ENCODE measurements around the gene WDHD1. TPM values are rescaled to one million over a fixed set of nuclear protein-coding genes. Genes with fewer than 3 reads are reported as not detected.

Gene WDHD1
- total and polyA plus RNA-seq, 2 experiments from 2014 or later, result 4.9 to 7.4 TPM

DNA sequence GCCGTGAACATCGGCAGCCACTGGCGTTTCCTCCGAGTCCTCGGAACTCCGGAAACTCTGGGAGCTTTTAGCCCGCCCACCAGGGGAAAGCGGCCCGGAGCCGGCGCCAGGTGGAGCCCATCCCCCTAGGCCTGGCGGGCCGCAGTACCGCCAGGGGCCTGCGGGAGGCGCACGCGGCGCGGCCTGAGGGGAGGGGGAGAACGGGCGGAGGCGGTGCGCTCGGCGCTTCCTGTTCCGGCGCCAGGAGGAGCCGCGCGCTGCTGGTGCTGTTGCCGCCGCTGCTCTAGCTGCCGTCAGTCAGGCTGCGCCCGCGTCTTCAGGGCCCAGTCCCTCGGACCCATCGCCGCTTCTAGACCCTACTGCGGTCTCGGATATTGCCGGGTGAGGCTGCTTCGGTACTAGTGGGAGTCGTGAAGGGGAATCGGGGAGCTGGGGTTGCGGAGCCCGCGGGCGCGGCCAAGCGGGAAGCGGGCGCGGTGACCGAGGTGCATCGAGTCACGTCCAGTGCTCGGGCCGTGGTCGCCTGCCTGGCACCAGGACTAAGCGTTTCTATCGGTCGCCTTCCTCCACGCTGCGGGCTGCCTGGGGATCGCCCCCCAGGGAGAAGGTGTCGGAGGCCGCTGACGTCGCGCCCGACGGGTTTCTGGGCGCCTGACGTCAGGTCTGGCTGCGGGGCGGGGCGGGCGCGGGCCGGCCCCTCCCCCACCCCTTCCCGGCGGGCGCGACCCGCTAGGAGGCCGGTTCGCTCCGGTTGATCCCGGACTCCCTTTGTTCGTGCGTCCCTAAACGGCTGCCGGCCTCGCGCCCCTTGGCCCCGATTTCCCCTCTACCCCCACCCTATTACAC lies 24.7 kb upstream of the WDHD1 start, which contains the start of gene MAPK1IP1L:
MAPK1IP1L (plus strand) TSS at position 225 of the 846 bp plus-strand sequence. CDS start 10,037 bp downstream, outside the sequence.
- H3K36me3 ChIP-seq, result no peaks in the 10 kb centered on the region
- TF ChIP-seq, protein P1, sequence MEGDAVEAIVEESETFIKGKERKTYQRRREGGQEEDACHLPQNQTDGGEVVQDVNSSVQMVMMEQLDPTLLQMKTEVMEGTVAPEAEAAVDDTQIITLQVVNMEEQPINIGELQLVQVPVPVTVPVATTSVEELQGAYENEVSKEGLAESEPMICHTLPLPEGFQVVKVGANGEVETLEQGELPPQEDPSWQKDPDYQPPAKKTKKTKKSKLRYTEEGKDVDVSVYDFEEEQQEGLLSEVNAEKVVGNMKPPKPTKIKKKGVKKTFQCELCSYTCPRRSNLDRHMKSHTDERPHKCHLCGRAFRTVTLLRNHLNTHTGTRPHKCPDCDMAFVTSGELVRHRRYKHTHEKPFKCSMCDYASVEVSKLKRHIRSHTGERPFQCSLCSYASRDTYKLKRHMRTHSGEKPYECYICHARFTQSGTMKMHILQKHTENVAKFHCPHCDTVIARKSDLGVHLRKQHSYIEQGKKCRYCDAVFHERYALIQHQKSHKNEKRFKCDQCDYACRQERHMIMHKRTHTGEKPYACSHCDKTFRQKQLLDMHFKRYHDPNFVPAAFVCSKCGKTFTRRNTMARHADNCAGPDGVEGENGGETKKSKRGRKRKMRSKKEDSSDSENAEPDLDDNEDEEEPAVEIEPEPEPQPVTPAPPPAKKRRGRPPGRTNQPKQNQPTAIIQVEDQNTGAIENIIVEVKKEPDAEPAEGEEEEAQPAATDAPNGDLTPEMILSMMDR (IDR thresholded peaks at IDR 0.05; ENCODE audit: low read depth, low read length), result peak; percentile 98
- H3K27ac ChIP-seq, result peak within 1 kb of the TSS; percentile 100
- H3K9me3 ChIP-seq (ENCODE audit: low read depth), result no peaks in the 10 kb centered on the region
- H3K27me3 ChIP-seq, result no peaks in the 10 kb centered on the region
- DNase-seq (ENCODE audit: low read depth in 1 of 2, low spot score in 1 of 2), result peak; percentile 95 to 96
- H3K4me3 ChIP-seq, result peak within 1 kb of the TSS; percentile 95
- H3K4me1 ChIP-seq (ENCODE audit: low read depth), result peaks cover 15% of the 10 kb centered on the region

GRCh38 chr14:55051165-55051422 lies 24.2 kb upstream of the WDHD1 start:
- Histone ChIP-seq H3K4me1 (ENCODE audit: low read depth) (peaks cover 15% of the 10 kb centered on the region), H3K36me3 (no peaks in the 10 kb centered on the region)

DNA sequence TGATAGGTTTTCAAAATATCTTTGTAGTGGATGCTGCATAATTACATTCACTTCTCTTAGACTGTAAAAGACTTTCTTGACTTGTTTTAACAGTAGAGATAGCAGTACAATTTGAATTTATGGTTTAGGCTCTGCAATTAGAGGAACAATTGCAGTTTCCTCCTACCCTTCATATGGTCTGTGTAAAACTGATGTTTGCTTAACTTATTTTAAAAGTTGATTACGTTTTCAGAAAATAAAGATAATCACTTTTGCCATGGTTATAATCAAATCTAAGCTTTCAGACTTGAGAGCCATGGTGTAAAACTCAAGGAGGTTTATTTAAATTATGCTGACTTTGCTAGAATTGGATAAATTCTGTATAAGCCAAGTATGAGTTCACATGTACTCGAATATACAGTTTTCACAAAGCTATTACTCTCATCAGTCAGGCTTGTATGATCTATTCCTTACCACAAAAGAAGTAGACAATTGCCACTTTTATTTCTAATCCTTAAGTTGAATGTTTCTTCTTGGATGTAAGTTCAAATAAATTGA lies 22.1 kb upstream of the WDHD1 start:
- no peaks in the 10 kb centered on the region for H3K9me3 ChIP-seq (ENCODE audit: low read depth)
- H3K27ac ChIP-seq, result no peak overlapping the region
- TF ChIP-seq, protein P1 (IDR thresholded peaks at IDR 0.05; ENCODE audit: low read depth, low read length), result no peak
- no peak for DNase-seq (ENCODE audit: low read depth in 1 of 2, low spot score in 1 of 2)
- H3K36me3 ChIP-seq, result no peaks in the 10 kb centered on the region
- H3K4me1 ChIP-seq (ENCODE audit: low read depth), result peaks cover 15% of the 10 kb centered on the region
- no peaks in the 10 kb centered on the region for H3K27me3 ChIP-seq
- H3K4me3 ChIP-seq, result no peak overlapping the region

More at GRCh38 chr14:55051165-55051422, 24.2 kb upstream of the WDHD1 start:
- DNase-seq (ENCODE audit: low read depth in 1 of 2, low spot score in 1 of 2), result no peak
- no peaks in the 10 kb centered on the region for H3K9me3 ChIP-seq (ENCODE audit: low read depth)
- H3K27me3 ChIP-seq, result no peaks in the 10 kb centered on the region
- TF ChIP-seq, protein P1 (IDR thresholded peaks at IDR 0.05; ENCODE audit: low read depth, low read length), result no peak
- peak overlapping the region; percentile 95 for H3K4me3 ChIP-seq
- H3K27ac ChIP-seq, result peak overlapping the region; percentile 100

DNA sequence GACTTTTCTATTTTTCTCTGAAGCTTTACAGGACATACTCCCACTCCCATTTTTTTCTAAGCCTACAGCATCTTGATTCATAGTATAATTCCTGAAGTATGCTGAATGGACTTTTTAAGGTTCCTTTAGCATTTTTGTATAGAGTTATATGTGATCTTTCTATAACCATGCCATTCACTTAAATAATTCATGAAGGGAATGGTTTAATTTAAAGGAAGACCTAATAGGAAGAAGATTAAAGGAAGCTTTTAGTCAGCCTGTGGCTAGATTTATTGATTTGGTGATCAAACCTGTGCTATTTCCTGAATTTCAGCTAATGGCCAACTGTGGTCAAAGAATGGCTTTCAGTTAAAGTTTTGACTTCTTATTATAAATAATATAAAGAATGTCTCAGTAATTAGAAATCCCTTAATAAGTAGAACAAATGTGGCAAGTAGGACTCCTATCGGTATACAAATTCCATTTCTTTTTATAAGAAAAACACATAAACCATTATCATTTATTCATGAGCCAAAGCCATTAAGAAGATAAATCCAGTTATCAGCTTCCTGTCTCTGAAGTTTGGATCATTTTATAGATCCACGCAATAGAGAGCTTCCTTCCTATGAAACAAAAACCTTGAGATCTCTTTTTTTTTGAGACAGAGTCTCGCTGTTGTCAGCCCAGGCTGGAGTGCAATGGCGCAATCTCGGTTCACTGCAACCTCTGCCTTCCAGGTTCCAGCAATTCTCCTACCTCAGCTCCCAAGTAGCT lies 20.6 kb upstream of the WDHD1 start:
- Histone ChIP-seq H3K27me3 (no peaks in the 10 kb centered on the region), H3K4me1 (ENCODE audit: low read depth) (peaks cover 4% of the 10 kb centered on the region), H3K4me3 (no peak overlapping the region), H3K36me3 (peaks cover 7% of the 10 kb centered on the region), H3K27ac (no peak overlapping the region), H3K9me3 (ENCODE audit: low read depth) (no peaks in the 10 kb centered on the region)
- TF ChIP-seq, protein P1 (IDR thresholded peaks at IDR 0.05; ENCODE audit: low read depth, low read length), result no peak
- DNase-seq (ENCODE audit: low read depth in 1 of 2, low spot score in 1 of 2), result no peak

DNA sequence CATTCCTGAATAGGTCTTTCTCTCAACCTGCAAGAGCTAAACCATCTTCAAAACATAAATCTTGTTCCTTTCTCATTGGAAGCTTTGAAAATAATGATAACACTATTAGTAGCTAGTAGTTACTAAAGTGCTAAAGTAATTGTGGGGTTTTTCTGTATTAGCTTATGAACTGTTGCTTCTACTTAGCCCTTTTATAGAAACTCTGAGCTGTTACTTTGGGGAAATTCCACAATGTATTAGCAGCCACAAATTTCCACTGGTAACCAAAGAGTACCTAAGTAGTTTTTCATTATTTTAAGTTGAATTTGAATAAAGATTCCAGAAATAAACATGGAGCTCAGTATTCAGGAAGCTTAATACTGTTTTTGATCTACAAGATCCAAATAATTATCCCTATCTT lies 18.2 kb upstream of the WDHD1 start:
- no peaks in the 10 kb centered on the region for H3K9me3 ChIP-seq (ENCODE audit: low read depth)
- DNase-seq (ENCODE audit: low read depth in 1 of 2, low spot score in 1 of 2), result no peak
- H3K4me3 ChIP-seq, result no peak overlapping the region
- H3K36me3 ChIP-seq, result peaks cover 7% of the 10 kb centered on the region
- no peaks in the 10 kb centered on the region for H3K4me1 ChIP-seq (ENCODE audit: low read depth)
- TF ChIP-seq, protein P1 (IDR thresholded peaks at IDR 0.05; ENCODE audit: low read depth, low read length), result no peak
- no peaks in the 10 kb centered on the region for H3K27me3 ChIP-seq
- H3K27ac ChIP-seq, result no peak overlapping the region
